ENCODE results near the gene C19orf12.

GRCh38 chr19:29667387-29667783 is 47.7 kb downstream of the C19orf12 start:
- no peak for TF ChIP-seq CTCF (IDR thresholded peaks at IDR 0.05; ENCODE audit: low read length)
- no peak for TF ChIP-seq EZH2phosphoT487 (IDR thresholded peaks at IDR 0.05; ENCODE audit: low read length)
- no peak for TF ChIP-seq EZH2 (optimal IDR thresholded peaks at IDR 0.05; ENCODE audit: low read depth, low read length)
